ENCODE measurements around the gene SUSD5.
"Not testable (repeated sequence)": the region's sequence is repeated elsewhere in the genome, so short reads cannot be mapped to it uniquely, and the experiment has no call there.

SUSD5 gene

GRCh38 chr3:33187368-33187634 is 31.3 kb downstream of the SUSD5 start:
- peak; percentile 21 for DNase-seq

- peak; percentile 3 for DNase-seq
These were observed 31.9 kb downstream of the SUSD5 start for GRCh38 chr3:33186524-33187367.

- no peak for DNase-seq
These were observed 33.7 kb downstream of the SUSD5 start for GRCh38 chr3:33184863-33185262.

GRCh38 chr3:33181641-33182040 is 37.0 kb downstream of the SUSD5 start:
- not testable (repeated sequence) for DNase-seq

DNA sequence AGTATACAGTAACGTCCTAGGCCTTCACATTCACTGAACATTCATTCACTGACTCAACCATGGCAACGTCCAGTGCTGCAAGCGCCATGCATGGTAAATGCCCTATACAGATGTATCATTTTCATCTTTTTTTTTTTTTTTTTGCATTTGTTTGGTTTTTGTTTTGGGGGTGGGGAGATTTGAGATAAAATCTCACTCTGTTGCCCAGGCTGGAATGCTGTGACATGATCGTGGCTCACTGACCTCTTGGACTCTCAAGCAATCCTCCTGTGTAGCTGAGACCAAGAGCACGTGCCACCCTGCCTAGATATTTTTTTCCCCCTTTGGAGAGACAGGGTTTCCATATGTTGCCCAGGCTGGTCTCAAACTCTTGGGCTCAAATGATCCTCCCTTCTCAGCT is 37.4 kb downstream of the SUSD5 start:
- DNase-seq, result no peak

DNA sequence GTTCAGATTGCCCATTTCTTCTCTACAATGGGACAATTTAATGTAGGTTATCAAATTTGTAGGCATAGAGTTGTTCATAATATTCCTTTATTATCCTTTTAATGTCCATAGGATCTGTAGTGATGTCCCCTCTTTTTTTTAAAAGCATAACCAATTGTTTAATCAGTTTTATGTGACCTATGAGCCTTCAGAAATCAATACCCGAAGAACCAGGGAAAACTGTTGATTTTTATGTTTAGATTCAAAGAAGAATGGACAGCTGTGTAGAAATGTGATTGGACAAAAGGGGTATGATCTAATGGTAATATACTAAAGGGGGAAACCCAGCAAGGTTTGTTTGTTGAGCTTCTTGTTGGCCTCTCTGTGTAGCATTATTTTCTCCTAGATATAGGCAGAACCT is 39.5 kb downstream of the SUSD5 start:
- no peak for DNase-seq

GRCh38 chr3:33174711-33175414 is 43.7 kb downstream of the SUSD5 start:
- no peak for DNase-seq

DNA sequence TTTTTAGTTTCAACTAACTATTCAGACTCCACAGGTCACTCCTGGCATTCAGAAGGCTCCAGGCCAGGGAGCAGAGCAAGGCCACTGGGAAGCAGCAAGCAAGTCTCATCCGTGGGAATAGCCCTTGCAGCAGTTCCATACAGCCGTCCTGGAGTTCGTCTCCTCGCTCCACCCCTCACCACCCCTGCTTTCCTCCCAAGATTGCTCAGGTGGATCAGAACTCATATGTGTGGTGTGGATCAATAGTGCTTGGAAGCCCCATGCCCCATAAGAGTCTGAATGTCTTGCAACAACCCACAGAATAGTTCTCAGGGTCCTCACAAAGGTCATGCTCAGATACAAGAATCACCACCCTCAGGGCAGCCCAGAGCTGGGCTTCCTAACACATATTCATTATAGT is 44.5 kb downstream of the SUSD5 start:
- DNase-seq, result no peak

DNA sequence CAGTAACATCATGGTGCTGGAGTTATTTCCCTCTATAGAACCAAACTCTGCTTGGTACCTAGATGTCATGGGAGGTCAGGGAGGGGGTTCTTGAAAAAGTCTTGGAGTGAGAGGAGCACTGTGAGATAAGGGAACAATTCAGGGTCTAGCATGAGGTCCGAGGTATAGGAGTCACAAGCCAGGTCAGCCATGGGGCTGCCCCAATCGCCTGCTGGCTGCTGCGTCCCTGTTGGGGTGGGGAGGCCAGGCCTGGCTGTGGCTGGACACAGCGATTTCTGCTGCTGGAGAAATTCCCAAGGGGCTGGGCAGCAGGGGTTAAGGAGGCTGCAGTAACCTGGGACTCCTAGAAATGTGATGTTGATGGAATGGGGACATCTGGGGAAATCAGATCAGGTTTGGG is 44.9 kb downstream of the SUSD5 start:
- DNase-seq, result no peak

DNA sequence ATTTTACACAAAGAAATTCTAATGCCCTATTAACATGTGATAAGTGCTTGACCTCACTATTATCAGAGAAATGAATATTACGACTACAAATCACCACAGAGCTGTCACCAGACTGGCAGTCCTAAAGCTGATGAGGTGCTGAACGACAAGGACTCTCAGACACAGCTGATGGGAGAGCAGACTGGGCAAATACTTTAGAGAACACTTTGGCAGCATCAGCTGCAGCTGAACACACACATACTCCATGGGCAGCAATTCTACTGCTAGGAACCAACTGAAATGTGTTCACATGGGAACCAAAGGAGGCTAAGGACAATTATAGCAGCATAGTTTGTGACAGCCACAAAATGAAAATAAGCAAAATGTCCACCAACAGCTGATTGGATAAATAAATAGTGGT is 45.5 kb downstream of the SUSD5 start:
- DNase-seq, result no peak

GRCh38 chr3:33171580-33171979 is 47.0 kb downstream of the SUSD5 start:
- DNase-seq, result no peak

- DNase-seq, result no peak
These were observed 48.1 kb downstream of the SUSD5 start for GRCh38 chr3:33170531-33170930.

DNA sequence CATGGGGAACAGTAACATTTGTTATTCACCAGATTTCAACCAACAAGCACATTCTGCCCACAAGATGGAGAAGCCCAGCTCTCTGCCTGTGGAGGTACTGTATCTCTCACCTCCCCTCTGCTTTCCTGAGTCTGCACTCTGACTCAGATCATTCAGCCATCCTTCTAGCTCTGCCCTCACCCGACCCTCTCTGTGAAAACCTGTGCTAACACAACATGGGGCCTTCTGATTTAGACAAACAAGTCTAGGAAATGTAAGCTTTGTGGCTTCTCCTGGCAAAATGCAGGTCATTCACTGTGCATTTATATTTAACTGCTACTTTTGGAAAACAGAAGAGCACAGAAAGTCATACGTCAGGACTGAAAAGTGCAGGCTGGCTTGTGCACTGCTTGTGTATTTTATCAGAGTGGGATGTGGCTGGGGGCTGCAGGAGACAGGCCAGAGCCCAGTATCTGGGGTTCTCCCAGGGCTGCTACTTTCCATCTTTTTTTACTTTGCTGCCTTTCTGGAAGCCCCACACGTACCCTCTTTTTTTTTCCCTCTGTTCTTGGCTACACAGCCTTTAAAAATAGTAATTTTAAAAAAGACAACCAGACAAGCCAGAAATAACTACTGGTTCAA is 50.8 kb downstream of the SUSD5 start:
- no peak for DNase-seq

DNA sequence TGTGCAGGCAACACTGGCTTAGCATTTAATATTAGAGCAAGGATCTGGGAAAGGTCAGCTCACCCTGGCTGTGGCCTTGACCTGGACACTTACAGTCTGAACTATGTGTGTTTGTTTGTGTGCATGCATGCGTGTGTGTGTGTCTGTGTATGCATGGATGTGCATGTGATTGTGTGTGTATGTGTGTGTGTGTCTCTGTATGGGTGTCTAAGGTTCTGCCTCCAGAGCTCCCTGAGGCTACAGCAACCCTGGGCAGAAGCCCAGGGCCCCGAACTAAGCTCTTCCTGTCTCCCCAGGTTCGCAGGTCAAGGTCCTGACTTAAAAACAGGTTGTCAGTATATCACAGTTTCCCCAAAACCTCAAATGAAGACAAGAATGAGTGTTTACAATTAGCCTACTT is 51.3 kb downstream of the SUSD5 start:
- DNase-seq, result no peak

- no peak for DNase-seq
These were observed 52.5 kb downstream of the SUSD5 start for GRCh38 chr3:33166095-33166494.

GRCh38 chr3:33165372-33165771 is 53.2 kb downstream of the SUSD5 start:
- no peak for DNase-seq

DNA sequence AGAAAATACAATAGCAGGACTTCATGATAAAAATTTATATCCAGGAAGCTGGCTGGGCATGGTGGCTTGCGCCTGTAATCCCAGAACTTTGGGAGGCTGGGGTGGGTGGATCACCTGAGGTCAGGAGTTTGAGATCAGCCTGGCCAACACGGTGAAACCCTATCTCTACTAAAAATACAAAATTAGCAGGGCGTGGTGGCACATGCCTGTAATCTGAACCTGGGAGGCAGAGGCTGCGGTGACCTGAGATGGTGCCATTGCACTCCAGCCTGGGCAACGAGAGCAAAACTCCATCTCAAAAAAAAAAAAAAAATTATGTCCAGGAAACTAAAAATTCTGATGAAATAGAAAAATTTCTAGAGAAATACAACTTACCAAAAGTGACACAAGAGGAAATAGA is 56.0 kb downstream of the SUSD5 start:
- DNase-seq, result not testable (repeated sequence)

GRCh38 chr3:33159981-33160380 is 58.6 kb downstream of the SUSD5 start:
- no peak for DNase-seq

DNA sequence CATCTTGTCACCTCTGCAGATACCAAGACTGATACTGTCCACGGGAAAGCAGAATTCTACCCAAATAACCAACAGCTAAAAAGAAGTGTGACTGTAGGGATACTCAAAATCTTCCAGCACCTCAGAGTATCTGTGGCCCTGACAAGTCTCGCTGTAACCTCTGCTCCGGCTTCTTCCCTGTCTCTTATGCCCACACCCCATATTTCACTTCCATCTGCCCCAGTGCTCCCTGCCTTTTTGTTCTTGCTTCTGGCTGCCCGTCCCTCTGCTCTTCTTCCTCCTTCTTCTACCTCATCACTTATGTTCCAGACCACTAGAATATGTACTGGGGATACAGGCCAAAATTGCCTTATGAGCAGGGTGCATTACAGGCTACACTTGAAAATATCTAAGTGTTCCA is 59.4 kb downstream of the SUSD5 start:
- DNase-seq, result no peak

GRCh38 chr3:33155301-33155700 is 63.3 kb downstream of the SUSD5 start:
- no peak for DNase-seq

GRCh38 chr3:33153782-33154181 is 64.8 kb downstream of the SUSD5 start:
- DNase-seq, result no peak

- peak; percentile 20 for DNase-seq
These were observed 65.9 kb downstream of the SUSD5 start for GRCh38 chr3:33152363-33153360.

GRCh38 chr3:33149342-33149741 is 69.3 kb downstream of the SUSD5 start:
- no peak for DNase-seq
